ENCODE data around the gene RCVRN.

Gene RCVRN

GRCh38 chr17:9905078-9905415 is at the start of gene RCVRN:
Gene RCVRN (minus strand): TSS chr17:9905271. CDS start chr17:9905180, 91 bp downstream.
- DNase-seq (ENCODE audit: low spot score): no peak
- TF ChIP-seq CTCF (IDR thresholded peaks at IDR 0.05): no peak

GRCh38 chr17:9953492-9953891 is 48.4 kb upstream of the RCVRN start:
- TF ChIP-seq CTCF (IDR thresholded peaks at IDR 0.05): no peak
- no peak overlapping the region for H3K4me3 ChIP-seq
- H3K27ac ChIP-seq: no peak overlapping the region
- DNase-seq (ENCODE audit: low spot score): no peak

More at GRCh38 chr17:9905078-9905415, at the start of gene RCVRN:
- Histone ChIP-seq H3K27ac (no peak within 1 kb of the TSS), H3K4me3 (no peak within 1 kb of the TSS)

GRCh38 chr17:9951803-9952202 is 46.7 kb upstream of the RCVRN start:
- H3K4me3 ChIP-seq: no peak overlapping the region
- DNase-seq (ENCODE audit: low spot score): no peak
- no peak for TF ChIP-seq CTCF (IDR thresholded peaks at IDR 0.05)

GRCh38 chr17:9948928-9949327 is 43.9 kb upstream of the RCVRN start:
- Histone ChIP-seq H3K27ac (no peak overlapping the region), H3K4me3 (no peak overlapping the region)
- no peak for TF ChIP-seq CTCF (IDR thresholded peaks at IDR 0.05)
- DNase-seq (ENCODE audit: low spot score): no peak

More at GRCh38 chr17:9951803-9952202, 46.7 kb upstream of the RCVRN start:
- H3K27ac ChIP-seq: no peak overlapping the region

- TF ChIP-seq CTCF (IDR thresholded peaks at IDR 0.05): no peak
- H3K4me3 ChIP-seq: no peak overlapping the region
- no peak for DNase-seq (ENCODE audit: low spot score)
- no peak overlapping the region for H3K27ac ChIP-seq
Observed at GRCh38 chr17:9944704-9945103, 39.6 kb upstream of the RCVRN start.

GRCh38 chr17:9943343-9943742 is 38.3 kb upstream of the RCVRN start:
- Histone ChIP-seq H3K4me3 (no peak overlapping the region), H3K27ac (no peak overlapping the region)
- TF ChIP-seq CTCF (IDR thresholded peaks at IDR 0.05): no peak
- no peak for DNase-seq (ENCODE audit: low spot score)

- DNase-seq (ENCODE audit: low spot score): no peak
- TF ChIP-seq CTCF (IDR thresholded peaks at IDR 0.05): no peak
Observed at GRCh38 chr17:9942885-9943284, 37.8 kb upstream of the RCVRN start.

More at GRCh38 chr17:9942885-9943284, 37.8 kb upstream of the RCVRN start:
- no peak overlapping the region for H3K4me3 ChIP-seq
- no peak overlapping the region for H3K27ac ChIP-seq
